NCI-H1092 treated with DMSO at 0.1 percent for 48 hours (cell line): ENCODE data around the gene PADI2.

Source experiments
- DNase-seq: peaks from one replicate; lab custom pipeline; 2025; lab: John Stamatoyannopoulos, UW

PADI2 gene

DNA sequence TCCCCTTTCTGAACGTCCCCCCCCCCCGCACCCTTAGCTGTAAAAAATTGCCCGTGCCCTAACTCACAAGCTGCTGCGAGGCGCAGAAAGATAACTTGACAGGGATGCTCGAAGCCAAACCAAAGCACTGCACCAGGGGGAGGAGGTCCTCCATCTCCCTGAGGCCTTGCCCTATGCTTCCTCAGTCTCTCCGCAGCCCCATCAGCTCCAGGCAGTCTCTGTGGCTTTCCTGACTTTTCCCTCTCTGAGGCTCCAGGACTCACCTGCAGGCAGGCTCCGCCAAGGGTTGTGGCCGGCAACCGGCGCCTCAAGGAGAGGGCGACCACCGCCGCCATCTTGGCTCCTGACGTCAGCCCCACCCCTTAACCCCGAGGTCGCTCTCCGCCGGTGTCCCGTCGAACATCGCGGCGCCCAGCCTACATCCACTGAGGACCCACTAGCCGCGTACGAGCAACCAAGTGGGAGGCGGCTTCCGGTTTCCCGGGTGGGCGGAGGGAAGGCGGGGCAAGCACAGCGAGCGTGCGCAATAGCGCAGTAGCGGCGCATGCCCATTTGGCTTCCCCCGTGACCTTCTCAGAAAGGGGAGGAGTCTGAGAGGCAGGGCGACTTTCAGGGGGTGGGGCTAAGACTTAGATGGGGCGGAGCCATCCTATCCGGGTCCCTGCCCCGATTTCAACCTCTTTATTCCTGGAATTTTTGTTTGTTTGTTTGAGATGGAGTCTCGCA, 65.4 kb downstream of the PADI2 start, which contains the start of gene SDHB:
TSS of gene SDHB (minus strand) at position 348 of the 726 bp plus-strand sequence. CDS start at position 335, 13 bp downstream.
- peak; percentile 99 for DNase-seq

DNA sequence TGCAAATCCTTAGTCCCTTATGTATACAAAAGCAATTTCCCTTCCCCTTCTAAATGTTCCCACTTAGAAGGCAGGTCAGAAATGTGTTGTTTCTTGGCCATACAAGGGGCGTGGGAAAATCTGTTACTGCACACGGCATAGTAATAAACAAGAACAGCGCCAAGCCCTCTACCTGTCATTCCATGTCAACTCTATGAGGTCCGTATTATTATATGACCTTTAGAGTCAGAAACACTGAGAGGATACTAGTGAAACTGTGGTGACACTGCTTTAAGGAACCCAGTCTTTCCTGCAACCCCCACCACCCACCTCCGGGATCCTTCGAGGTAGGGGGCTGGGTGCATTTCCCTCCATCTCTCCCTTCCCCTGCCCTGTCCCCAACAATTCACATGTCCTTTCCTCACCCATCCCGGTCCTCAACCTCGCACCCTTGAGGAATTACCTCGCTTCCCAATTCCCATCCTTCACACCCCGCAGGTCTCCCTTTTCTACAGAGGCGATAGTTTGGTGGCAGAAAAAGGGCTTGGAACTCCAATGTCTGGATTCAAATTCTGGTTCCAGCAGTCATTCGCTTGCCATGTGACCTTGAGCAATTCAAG, 66.1 kb downstream of the PADI2 start:
- no peak for DNase-seq

DNA sequence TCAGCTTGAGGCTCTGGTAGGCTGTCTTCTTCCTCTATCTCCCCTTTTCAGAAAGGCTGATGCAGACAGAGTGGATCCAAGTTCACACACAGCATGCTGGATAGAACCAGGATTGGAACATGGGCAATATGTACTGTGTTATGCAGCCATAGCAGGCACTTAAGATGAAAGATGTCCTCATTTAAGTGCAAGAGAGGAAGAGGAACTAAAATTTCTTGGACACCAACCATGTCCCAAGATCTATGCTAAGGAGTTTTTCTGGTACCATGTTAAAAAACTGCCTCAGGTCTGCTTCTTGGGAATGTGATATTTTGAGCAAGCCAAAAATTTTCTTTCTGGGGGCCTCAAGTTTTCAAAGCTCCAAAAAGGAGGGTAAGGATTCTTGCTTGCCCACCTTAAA, 66.6 kb downstream of the PADI2 start:
- no peak for DNase-seq

DNA sequence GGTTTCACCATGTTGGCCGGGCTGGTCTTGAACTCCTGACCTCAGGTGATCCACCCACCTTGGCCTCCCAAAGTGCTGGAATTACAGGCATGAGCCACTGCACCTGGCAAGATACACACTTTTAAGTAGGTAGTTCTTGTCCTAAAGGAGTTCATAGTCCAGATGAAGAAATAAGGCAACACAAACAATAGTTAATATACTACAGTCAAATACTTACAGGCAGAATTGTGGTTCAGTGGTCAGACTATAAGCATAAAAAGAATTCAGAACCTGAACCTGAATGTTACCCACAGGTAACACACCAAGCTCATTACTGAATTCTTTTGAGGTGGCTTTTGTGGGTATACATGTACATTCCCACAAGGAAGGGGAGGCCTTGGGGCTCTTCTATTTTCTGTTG, 67.2 kb downstream of the PADI2 start:
- DNase-seq, result no peak

DNA sequence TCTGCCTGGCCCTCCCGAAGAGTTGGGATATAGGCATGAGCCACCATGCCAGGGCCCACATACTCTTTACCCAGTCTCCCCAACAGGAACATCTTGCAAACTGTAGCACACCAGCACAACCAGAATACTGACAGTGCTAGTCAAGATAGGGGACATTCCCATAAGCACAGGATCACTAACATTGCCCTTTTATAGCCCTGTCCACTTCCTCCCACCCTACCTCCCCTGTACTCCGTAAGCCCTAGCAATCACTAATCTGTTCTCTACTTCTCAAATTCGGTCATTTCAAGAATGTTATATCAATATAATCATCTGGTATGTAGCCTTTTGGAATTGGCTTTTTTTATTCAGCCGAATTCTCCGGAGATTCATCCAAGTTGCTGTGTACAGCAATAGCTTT, 71.3 kb downstream of the PADI2 start:
- DNase-seq, result no peak

DNA sequence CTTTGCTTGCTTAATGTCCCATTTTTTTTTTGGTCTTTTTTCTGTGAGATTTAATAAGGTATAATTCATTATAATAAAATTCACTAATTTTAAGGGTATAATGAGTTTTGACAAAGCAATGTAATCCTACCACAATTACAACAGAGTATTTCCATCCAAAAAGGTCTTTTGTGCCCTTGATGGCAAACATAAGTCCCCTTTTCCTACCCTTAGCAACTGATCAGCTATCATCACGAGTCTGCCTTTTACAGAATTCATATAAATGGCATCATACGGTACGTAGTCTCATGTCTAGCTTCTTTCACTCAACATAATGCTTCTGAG, 73.0 kb downstream of the PADI2 start:
- no peak for DNase-seq

DNA sequence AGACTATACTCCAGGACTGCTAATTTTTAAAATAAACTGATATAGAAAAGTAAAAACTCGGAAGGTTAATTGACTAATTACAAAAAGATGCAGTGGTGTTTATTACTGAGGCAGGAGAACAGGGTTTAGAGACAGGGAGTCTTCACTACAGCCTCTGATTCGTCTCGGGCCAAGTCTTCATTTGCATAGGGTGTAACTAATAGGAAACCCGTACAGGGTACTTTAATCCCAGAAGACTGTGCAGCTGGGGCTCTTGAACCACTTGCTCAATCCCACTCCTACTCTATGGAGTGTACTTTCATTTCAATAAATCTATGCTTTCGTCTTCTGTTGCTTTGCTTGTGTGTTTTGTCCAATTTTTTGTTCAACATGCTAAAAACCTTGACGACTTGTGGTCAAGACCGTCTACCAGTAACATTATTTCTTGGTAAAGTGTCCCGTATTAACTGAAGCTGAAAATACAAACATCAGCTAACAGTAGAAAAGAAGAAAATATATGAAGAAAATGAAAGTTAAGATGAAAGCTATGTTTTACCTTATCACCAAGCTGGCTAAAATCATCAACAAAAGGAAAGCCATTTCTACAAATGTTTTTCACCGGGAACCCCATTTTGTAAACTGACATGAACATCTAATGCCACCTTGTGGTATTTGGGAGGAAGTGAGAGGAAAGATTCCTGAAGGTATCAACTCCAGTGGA, 73.5 kb downstream of the PADI2 start:
- DNase-seq, result peak; percentile 54

DNA sequence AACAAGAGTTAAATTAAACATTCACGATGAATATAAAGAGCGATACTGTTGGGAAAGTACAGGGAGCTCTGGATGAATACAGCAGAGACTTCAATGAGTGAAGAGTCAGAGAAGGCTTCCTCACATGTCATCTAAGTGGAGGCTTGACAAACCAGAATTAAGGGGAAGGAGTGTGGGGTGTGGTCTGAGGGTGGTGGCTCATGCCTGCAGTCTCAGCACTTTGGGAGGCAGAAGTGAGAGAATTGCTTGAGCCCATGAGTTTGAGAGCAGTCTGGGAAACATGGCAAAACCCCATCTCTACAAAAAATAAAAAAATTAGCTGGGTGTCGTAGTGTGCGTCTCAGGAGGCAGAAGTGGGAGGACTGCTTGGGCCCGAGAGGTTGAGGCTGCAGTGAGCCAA, 74.1 kb downstream of the PADI2 start:
- DNase-seq, result no peak

DNA sequence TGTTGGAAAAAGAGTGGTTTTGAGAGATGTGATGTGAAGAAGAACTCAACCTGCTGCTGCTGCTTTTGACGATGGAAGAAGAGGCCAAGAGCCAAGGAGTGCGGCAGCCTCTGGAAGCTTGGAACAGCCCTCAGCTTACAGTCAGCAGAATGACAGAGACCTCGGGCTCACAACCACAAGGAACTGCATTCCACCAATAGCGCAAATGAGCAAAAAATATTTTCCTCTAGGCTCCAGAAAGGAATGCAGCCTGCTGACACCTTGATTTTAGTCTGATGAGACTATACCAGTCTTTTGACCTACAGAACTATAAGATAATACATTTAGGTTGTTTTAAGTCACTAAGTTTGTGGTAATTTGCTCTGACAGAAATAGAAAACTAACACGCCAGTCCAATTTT, 75.6 kb downstream of the PADI2 start:
- DNase-seq, result no peak

DNA sequence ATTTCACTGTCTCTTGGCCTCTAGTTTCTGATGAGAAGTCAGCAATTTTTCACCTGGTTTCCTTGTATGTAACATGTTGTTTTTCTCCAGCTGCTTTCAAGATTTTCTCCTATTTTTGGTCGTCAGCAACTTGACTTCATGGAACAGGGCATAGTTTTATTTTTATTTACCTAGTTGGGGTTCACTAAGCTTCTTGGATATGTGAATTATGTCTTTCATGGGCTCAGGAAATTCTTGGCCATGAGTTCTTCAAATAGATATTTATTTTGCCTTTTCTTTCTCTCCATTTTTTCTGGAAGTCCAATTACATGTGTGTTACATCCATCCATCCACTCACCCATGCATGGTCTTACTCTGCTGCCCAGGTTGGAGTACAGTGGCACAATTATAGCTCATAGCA, 79.1 kb downstream of the PADI2 start:
- no peak for DNase-seq

DNA sequence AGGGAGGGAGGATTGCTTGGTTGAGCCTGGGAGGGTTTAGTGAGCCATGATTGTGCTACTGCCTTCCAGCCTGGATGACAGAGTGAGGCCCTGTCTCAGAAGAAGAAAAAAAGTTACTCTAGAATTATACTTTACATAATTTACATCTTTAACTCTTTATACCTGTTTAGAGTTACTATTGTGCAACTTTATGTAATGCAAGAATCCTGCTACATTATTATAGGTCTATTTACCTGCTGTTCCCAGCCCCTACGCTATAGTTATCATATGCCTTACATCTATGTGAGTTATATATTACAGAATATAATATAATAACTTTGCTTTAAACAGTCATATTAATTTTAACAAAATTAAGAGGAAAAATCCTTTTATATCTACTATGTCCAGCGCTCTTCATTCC, 79.7 kb downstream of the PADI2 start:
- DNase-seq, result no peak

DNA sequence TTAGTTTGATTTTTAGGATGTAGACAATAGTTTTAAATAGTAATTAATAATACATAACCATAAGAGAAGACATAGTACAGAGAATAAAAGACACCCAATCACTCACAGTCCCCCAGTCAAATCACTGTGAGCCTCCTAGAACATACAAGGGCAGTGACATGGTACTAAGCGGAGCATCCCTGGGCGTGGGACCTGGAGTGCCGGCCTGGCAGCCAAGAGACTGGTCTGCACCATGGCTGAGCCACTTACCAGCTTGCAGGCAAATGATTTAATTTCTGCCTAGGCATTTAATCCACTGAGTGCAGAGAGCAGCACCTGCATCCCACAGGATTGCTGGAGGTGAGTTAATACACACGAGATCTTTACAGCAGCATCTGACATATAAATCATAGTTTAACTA, 85.8 kb downstream of the PADI2 start:
- no peak for DNase-seq

DNA sequence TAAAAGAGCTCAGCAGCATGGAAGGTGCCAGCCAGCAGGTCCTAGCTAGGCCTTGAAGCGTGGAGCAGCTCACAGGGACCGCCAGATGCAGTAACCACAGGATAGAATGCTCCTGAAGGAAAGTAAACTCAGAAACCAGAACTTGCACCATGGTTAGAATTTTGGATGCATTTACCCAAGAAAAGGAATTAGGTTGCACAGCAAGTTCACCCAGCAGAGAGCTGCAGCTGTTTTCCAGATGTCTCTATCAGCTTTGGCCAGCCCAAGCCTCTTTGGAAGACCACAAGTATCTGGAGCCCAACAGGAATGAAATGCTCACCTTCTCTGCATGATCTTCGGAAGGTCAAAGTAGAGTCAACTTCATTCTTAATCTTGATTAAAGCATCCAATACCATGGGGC, 86.5 kb downstream of the PADI2 start:
- DNase-seq, result no peak

DNA sequence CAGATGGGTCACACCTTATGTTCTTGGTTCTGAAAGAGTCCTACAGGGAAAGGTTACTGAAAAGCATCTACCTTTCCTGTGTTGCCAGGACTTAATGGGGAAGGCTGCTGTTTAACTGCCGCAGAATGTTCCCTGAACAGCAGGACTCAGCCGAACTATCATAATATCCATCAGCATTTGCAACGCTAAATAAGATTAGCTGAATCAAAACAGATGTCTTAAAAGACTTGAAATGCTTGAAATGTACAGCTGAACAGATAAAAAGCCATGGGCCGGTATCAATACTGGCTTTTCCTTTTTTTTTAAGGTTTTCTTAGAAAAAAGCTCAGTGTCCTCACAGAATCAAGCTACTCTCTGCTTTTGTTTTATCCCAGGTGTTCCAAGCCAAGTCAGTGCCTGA, 87.8 kb downstream of the PADI2 start:
- no peak for DNase-seq

DNA sequence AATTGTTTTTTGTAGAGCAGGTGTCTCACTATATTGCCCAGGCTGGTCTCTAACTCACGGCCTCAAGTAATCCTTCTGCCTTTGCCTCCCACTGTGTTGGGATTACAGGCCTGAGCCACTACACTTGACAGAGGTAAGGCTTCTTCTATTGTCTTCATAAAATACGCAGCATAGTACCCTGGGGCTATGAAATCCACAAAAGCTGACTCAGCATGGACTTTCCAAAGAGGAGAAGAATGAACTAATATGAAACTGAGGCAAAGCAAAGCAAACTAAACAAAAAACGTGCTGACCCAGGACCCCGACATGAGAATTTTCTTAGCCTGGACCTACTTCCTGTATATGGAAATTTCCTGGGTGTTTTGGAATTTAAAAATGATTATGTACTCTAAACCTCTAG, 89.0 kb downstream of the PADI2 start:
- no peak for DNase-seq

DNA sequence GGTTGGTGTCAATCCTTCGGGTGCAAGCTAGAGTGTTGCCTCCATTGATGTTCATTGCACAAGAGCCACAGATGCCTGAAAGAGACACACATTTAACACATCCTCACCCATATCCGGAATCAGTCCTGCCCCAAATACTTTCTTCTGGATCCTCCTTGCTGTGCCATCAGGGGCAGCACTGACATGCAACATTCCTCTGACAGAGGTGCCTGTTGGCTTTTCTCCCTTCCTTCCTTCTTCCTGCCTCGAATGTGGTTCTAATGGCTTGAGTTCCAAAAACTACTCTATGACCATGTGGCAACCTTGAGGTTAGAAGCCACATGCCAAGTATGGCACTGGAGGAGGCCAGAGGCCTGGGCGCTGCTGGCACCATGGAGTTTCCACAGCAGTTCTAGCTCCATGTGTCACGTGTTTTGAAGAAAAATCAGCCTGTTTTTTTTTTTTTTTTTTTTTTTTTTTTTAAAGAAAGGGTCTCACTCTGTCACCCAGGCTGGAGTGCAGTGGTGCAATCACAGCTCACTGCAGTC, 90.5 kb downstream of the PADI2 start:
- no peak for DNase-seq

DNA sequence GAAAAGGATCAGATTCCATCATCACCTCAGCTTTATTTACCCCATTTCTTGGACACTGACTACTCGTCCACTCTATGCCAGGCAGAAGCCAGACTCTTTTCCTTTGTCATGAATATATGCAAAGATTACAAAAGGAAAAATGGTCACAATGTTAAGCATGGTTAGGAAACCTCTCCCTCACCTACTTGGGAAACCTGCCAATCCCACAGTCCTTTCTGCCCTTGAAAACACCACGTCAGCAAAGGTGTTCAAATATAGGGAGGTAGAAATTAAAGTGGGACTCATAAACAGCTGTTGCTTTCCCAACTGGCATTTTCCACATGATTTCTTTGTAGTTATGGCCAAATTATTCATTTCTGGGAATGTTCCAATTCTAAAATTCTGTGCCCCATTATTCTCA, 91.4 kb downstream of the PADI2 start:
- DNase-seq, result no peak

DNA sequence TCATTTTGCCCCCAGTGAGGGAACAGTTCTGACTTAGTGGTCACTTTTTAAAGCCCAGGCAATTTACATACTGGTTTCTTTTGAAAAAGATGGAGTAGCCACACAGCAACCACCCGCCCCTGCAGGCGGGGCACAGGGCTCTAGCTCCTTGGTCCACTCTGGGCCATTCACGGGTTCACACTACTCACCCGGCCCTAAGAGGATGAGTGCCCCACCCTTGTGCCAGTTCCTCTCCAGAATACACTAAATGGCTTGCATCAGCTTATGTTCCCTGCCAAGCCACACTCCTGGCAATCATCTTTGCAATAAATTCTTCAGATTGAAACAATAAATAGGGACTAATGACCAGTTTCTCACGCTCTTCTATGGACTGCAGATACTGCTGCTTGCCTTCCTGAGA, 91.8 kb downstream of the PADI2 start:
- no peak for DNase-seq

DNA sequence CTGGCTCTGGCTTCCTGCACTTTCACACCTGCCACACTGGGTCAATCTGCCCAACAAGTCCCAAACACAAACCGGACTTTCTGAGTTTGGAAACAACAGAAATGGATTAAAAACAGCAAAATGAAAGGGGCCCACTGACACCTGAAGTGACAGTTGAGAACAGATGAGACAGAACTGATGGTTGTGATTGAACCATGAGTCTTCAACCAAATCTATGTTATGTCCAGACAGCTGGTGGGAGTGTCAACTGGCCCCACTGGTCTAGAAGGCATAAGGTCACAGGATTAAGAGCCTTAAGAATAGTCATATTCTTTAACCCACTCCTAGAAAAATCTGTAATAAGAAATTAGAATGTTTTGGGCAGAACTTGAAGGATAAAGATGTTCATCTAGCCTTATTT, 94.5 kb downstream of the PADI2 start:
- DNase-seq, result no peak

DNA sequence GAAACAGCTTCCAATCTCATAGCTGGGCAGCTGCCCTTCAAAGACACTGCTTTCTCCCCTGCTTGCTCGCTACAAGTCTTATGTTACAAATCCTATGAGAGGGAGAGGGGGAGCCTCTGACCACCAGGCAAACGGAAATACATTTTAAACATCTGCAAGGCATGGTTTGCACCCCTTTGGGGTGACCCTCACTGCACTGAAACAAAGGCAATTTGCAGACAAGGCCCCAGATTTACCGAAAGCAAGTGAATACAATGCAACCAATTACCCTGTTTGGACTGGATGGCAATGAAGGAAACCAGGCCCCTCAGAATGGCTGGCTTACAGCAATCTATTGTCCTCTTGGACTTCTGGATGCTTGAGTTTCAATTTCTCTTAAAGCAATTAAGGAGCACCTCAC, 95.7 kb downstream of the PADI2 start:
- DNase-seq, result no peak

DNA sequence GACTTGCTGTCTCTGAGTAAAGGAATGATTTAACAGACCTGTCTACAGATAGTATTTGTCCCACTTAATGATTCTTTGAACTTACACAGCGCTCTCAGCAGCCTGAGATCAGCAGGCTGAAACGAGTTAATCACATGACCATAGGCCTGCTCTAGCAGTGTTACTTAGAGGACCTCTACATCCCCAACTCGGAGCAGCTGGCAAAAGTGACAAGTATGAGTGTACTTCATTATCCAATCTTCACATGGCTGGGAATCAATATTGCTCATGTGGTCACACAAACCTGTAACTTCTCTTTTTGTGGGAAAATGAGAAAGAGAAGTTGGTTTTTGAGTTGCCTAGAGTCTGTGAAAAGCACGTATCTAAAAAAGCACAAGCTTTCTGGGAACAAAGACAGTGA, 96.1 kb downstream of the PADI2 start:
- no peak for DNase-seq

DNA sequence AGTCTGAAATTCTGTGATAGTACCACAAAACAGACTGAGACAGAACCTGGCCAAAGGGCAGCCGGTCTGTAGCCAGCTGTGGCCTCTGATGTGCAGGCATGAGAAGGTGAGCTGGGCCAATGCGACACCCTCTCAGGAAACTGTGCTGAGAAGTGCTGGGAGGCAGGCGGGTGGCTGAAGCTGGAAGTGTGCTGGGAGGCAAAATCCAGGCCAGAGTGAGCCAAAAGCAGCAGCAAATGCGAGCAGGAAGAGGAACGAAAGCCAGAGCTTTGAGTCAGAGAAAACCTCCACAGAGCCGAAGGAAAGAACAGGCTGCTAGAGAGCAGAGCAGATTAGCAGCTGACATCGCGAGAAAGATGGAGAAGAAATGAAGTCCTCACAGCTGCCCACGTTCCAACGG, 97.4 kb downstream of the PADI2 start:
- DNase-seq, result no peak

DNA sequence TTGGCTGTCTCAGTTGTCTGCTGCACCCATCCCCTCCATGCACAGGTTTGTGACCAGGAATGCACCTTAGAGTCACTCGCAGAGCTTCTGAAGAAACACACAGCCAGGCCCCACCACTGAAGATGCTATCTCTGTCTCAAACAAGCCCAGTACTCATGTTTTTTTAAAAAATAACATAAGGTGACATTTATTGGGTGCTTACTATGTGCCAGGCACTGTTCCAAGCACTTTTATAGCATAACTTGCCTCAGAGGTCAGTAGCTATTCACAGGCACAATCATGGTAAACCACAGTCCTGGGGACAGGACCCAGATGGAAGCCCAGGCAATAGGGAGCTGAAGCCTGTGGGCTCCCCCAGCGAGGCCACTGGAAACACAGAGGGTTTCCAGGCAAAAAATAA, 98.7 kb downstream of the PADI2 start:
- no peak for DNase-seq
